Caco-2 (cell line): ENCODE data around the gene MACROD1. TPM values are rescaled to one million over a fixed set of nuclear protein-coding genes. Genes with fewer than 3 reads are reported as not detected.

Experiments
- BruUV-seq: library from RNA; stranded (reverse); fragments of 400-500 nt; replicated peaks from 2 replicates; lab custom pipeline; 2021; lab: Mats Ljungman, UMichigan
- CTCF ChIA-PET: fragments of 300-600 bp; sonication (Branson Sonifier 250); formaldehyde crosslinking; loops from one replicate; lab custom pipeline; 2022; ENCODE audit warnings: antibody characterized with exemption; lab: Charles Lee
- POLR2A ChIA-PET: fragments of 300-600 bp; sonication (Branson Sonifier 250); formaldehyde crosslinking; loops from one replicate; lab custom pipeline; 2022; ENCODE audit warnings: antibody characterized with exemption; lab: Charles Lee
- DNase-seq, 2 experiments: peaks; one replicate each; pipeline versions ENCODE4 v3.0.0 to v3.0.0-alpha.2; 2020 to 2022
- H3K27me3 ChIP-seq: replicated peaks from 2 replicates; pipeline ENCODE4 v1.6.0; 2011; ENCODE audit warnings: low read length; ENCODE audit not compliant: control insufficient read depth, insufficient read depth
- H3K36me3 ChIP-seq: 2 replicates; pipeline ENCODE4 v1.5.1; 2011; ENCODE audit warnings: low read length; ENCODE audit not compliant: control insufficient read depth, insufficient read depth
- H3K4me1 ChIP-seq: fragments of 250-450 bp; sonication (Bioruptor Pico); 2 replicates; pipeline ENCODE4 v1.5.1; 2020; ENCODE audit warnings: mild to moderate bottlenecking
- H3K4me3 ChIP-seq: 2 replicates; pipeline ENCODE4 v1.5.1; 2011; ENCODE audit warnings: low read depth, mild to moderate bottlenecking, control low read depth, low read length
- H3K9me3 ChIP-seq: fragments of 250-450 bp; sonication (Bioruptor Pico); 2 replicates; pipeline ENCODE4 v1.5.1; 2020; ENCODE audit warnings: mild to moderate bottlenecking, moderate library complexity
- H3K27ac Mint-ChIP-seq: one replicate; pipeline ENCODE4 v1.8.0; 2022; ENCODE audit warnings: mixed read lengths; ENCODE audit not compliant: unreplicated experiment
- H3K27me3 Mint-ChIP-seq: one replicate; pipeline ENCODE4 v1.8.0; 2022; ENCODE audit warnings: mixed read lengths; ENCODE audit not compliant: insufficient read depth, unreplicated experiment
- H3K36me3 Mint-ChIP-seq: one replicate; pipeline ENCODE4 v1.8.0; 2022; ENCODE audit warnings: mild to moderate bottlenecking, mixed read lengths; ENCODE audit not compliant: insufficient read depth, unreplicated experiment
- H3K4me1 Mint-ChIP-seq: one replicate; pipeline ENCODE4 v1.8.0; 2022; ENCODE audit warnings: low read depth, mixed read lengths; ENCODE audit not compliant: unreplicated experiment
- H3K4me3 Mint-ChIP-seq: one replicate; pipeline ENCODE4 v1.8.0; 2022; ENCODE audit warnings: mild to moderate bottlenecking, moderate library complexity, mixed read lengths; ENCODE audit not compliant: unreplicated experiment
- H3K9me3 Mint-ChIP-seq: one replicate; pipeline ENCODE4 v1.8.0; 2022; ENCODE audit warnings: mixed read lengths; ENCODE audit not compliant: unreplicated experiment
- CTCF ChIP-seq, 2 experiments: fragments of 200-600 bp in 1 of 2; IDR thresholded peaks; 1 replicate in 1 of 2; 2 replicates in 1 of 2; pipeline versions ENCODE4 v1.5.1 to v1.8.0; 2011 to 2022; ENCODE audit warnings: antibody characterized with exemption in 1 of 2, control low read depth in 1 of 2, inconsistent platforms in 1 of 2, low read depth in 1 of 2, low read length in 1 of 2, mild to moderate bottlenecking in 1 of 2, moderate library complexity in 1 of 2; ENCODE audit not compliant: insufficient read depth in 1 of 2, severe bottlenecking in 1 of 2, unreplicated experiment in 1 of 2
- intact Hi-C: fragments of 100-400 bp; cut with micrococcal nuclease; formaldehyde crosslinking; loops from one replicate; pipeline ENCODE4 v1.10.0; 2022; ENCODE audit not compliant: unreplicated experiment
- total RNA-seq: library from RNA; stranded (reverse); gene quantifications from 2 replicates; pipeline ENCODE4 v1.2.3, GENCODE V29; 2022

The MACROD1 gene
- total RNA-seq, 1 experiment from 2014 or later = 29.6 TPM

GRCh38 chr11:64117763-64118459 is 48.0 kb downstream of the MACROD1 start:
- no peaks in the 10 kb centered on the region for H3K9me3 ChIP-seq
- H3K4me1 Mint-ChIP-seq = no peaks in the 10 kb centered on the region
- H3K36me3 Mint-ChIP-seq = no peaks in the 10 kb centered on the region
- intact Hi-C loops = no loop called here
- H3K27ac Mint-ChIP-seq = no peak overlapping the region
- no peaks in the 10 kb centered on the region for H3K4me1 ChIP-seq
- POLR2A ChIA-PET = no interaction called here
- H3K9me3 Mint-ChIP-seq = no peaks in the 10 kb centered on the region
- no peaks in the 10 kb centered on the region for H3K36me3 ChIP-seq
- CTCF ChIA-PET = no interaction called here
- no peak for DNase-seq
- no peaks in the 10 kb centered on the region for H3K27me3 Mint-ChIP-seq
- no peak overlapping the region for H3K4me3 ChIP-seq
- H3K27me3 ChIP-seq = no peaks in the 10 kb centered on the region
- BruUV-seq = no TSS peak
- no peak overlapping the region for H3K4me3 Mint-ChIP-seq
- no peak for TF ChIP-seq CTCF (IDR thresholded peaks at IDR 0.05; ENCODE audit: insufficient read depth in 1 of 2, low read depth in 1 of 2, low read length in 1 of 2, severe bottlenecking in 1 of 2, unreplicated experiment in 1 of 2)

GRCh38 chr11:64115531-64116522 is 50.1 kb downstream of the MACROD1 start:
- Mint-ChIP-seq H3K4me1 (no peaks in the 10 kb centered on the region), H3K27ac (no peak overlapping the region), H3K9me3 (no peaks in the 10 kb centered on the region), H3K36me3 (no peaks in the 10 kb centered on the region), H3K4me3 (no peak overlapping the region), H3K27me3 (no peaks in the 10 kb centered on the region)
- POLR2A ChIA-PET = interaction anchor here (0.5 kb wide), 1 partner anchor 19 kb away, joined by 3 read pairs; no protein-coding TSS in a partner anchor
- no peak for DNase-seq
- TF ChIP-seq CTCF (IDR thresholded peaks at IDR 0.05; ENCODE audit: insufficient read depth in 1 of 2, low read depth in 1 of 2, low read length in 1 of 2, severe bottlenecking in 1 of 2, unreplicated experiment in 1 of 2) = no peak
- H3K4me1 ChIP-seq = no peaks in the 10 kb centered on the region
- H3K9me3 ChIP-seq = no peaks in the 10 kb centered on the region
- CTCF ChIA-PET = no interaction called here
- H3K4me3 ChIP-seq = no peak overlapping the region
- no TSS peak for BruUV-seq
- H3K36me3 ChIP-seq = no peaks in the 10 kb centered on the region
- H3K27me3 ChIP-seq = no peaks in the 10 kb centered on the region
- intact Hi-C loops = no loop called here

GRCh38 chr11:64114231-64114630 is 51.7 kb downstream of the MACROD1 start:
- POLR2A ChIA-PET = no interaction called here
- Histone ChIP-seq H3K4me3 (no peak overlapping the region), H3K4me1 (no peaks in the 10 kb centered on the region), H3K27me3 (no peaks in the 10 kb centered on the region), H3K36me3 (no peaks in the 10 kb centered on the region), H3K9me3 (no peaks in the 10 kb centered on the region)
- CTCF ChIA-PET = no interaction called here
- Mint-ChIP-seq H3K4me3 (no peak overlapping the region), H3K36me3 (no peaks in the 10 kb centered on the region), H3K27me3 (no peaks in the 10 kb centered on the region), H3K9me3 (no peaks in the 10 kb centered on the region), H3K4me1 (no peaks in the 10 kb centered on the region), H3K27ac (no peak overlapping the region)
- no peak for DNase-seq
- no peak for TF ChIP-seq CTCF (IDR thresholded peaks at IDR 0.05; ENCODE audit: insufficient read depth in 1 of 2, low read depth in 1 of 2, low read length in 1 of 2, severe bottlenecking in 1 of 2, unreplicated experiment in 1 of 2)
- no TSS peak for BruUV-seq
- intact Hi-C loops = no loop called here
